ENCODE measurements around the gene NTNG2.

DNA sequence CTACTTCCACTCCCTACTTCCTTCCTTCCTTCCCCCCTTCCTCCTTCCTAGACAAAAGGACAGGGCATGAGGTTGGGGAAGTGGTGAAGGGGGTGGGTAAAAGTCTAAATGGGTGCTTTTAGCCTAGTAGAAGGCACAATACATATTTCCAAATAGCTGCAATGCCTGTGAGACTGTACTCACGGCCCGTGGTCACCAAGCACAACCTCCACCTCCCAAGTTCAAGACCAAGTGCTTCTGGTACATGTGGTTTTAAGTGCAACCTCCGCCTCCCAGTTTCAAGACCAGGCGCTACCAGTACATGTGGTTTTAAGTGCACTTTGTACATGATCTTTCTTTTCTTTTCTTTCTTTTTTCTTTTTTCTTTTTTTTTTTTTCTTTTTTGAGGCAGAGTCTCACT, 14.5 kb upstream of the NTNG2 start:
- TF ChIP-seq, protein P1, sequence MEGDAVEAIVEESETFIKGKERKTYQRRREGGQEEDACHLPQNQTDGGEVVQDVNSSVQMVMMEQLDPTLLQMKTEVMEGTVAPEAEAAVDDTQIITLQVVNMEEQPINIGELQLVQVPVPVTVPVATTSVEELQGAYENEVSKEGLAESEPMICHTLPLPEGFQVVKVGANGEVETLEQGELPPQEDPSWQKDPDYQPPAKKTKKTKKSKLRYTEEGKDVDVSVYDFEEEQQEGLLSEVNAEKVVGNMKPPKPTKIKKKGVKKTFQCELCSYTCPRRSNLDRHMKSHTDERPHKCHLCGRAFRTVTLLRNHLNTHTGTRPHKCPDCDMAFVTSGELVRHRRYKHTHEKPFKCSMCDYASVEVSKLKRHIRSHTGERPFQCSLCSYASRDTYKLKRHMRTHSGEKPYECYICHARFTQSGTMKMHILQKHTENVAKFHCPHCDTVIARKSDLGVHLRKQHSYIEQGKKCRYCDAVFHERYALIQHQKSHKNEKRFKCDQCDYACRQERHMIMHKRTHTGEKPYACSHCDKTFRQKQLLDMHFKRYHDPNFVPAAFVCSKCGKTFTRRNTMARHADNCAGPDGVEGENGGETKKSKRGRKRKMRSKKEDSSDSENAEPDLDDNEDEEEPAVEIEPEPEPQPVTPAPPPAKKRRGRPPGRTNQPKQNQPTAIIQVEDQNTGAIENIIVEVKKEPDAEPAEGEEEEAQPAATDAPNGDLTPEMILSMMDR (IDR thresholded peaks at IDR 0.05) = no peak
- TF ChIP-seq POLR2A (IDR thresholded peaks at IDR 0.05) = no peak
